ENCODE data around the gene CPNE2.

Gene CPNE2

GRCh38 chr16:57111420-57111819, 19.0 kb downstream of the CPNE2 start:
- Histone ChIP-seq H2BK5ac (ENCODE audit: low read length) (no peak overlapping the region), H4K91ac (ENCODE audit: low read depth, low read length, poor library complexity) (no peak overlapping the region), H3K23ac (ENCODE audit: low read depth, low read length, poor library complexity) (no peak overlapping the region), H2BK12ac (ENCODE audit: low read length) (no peak overlapping the region), H3K9ac (ENCODE audit: low read depth, low read length, poor library complexity) (no peak overlapping the region), H3K79me1 (ENCODE audit: low read depth, low read length) (no peaks in the 10 kb centered on the region), H3K4me3 (ENCODE audit: low read length in 2 of 2) (no peak overlapping the region), H2AFZ (ENCODE audit: low read length) (no peak overlapping the region), H2BK120ac (ENCODE audit: low read depth, low read length) (no peak overlapping the region), H4K8ac (ENCODE audit: low read depth, low read length) (no peak overlapping the region), H3K4ac (ENCODE audit: low read length) (no peak overlapping the region), H3K14ac (ENCODE audit: low read length) (no peak overlapping the region), H2AK5ac (ENCODE audit: low read depth, low read length) (no peak overlapping the region), H3K27ac (replicated peaks; ENCODE audit: low read length) (no peak overlapping the region), H3K18ac (ENCODE audit: low read length) (no peak overlapping the region), H3K4me1 (ENCODE audit: control insufficient read depth in 2 of 2, insufficient read depth in 1 of 2, low read depth in 1 of 2, low read length in 2 of 2) (peaks cover 22 to 28% of the 10 kb centered on the region in 2 donors), H3K36me3 (replicated peaks in 1 of 2; ENCODE audit: control insufficient read depth in 2 of 2, insufficient read depth in 2 of 2, low read length in 2 of 2) (peaks cover 0 to 24% of the 10 kb centered on the region in 2 donors), H3K4me2 (ENCODE audit: insufficient read depth, low read length, poor library complexity, severe bottlenecking) (no peak overlapping the region), H3K27me3 (ENCODE audit: control insufficient read depth in 3 of 3, insufficient read depth in 3 of 3, low read depth in 1 of 3, low read length in 3 of 3) (no peaks in the 10 kb centered on the region), H2BK15ac (ENCODE audit: low read length) (no peak overlapping the region), H3K9me3 (replicated peaks in 1 of 2; ENCODE audit: control insufficient read depth in 2 of 2, insufficient read depth in 1 of 2, low read depth in 1 of 2, low read length in 2 of 2) (no peaks in the 10 kb centered on the region)
- no CpG with 5 or more reads among the region's 2 CpGs for WGBS, 2 donors (ENCODE audit: extremely low coverage in 2 of 2, insufficient read length in 2 of 2, insufficient replicate concordance in 1 of 2)
- DNase-seq (ENCODE audit: low spot score): no peak

GRCh38 chr16:57112403-57113041, 20.1 kb downstream of the CPNE2 start:
- H3K4me2 ChIP-seq (ENCODE audit: insufficient read depth, low read length, poor library complexity, severe bottlenecking): no peak overlapping the region
- no peak overlapping the region for H2BK120ac ChIP-seq (ENCODE audit: low read depth, low read length)
- H3K27ac ChIP-seq (replicated peaks; ENCODE audit: low read length): no peak overlapping the region
- H3K4me1 ChIP-seq (ENCODE audit: control insufficient read depth in 2 of 2, insufficient read depth in 1 of 2, low read depth in 1 of 2, low read length in 2 of 2): peaks cover 20 to 29% of the 10 kb centered on the region in 2 donors
- H3K14ac ChIP-seq (ENCODE audit: low read length): no peak overlapping the region
- H3K79me1 ChIP-seq (ENCODE audit: low read depth, low read length): no peaks in the 10 kb centered on the region
- no peaks in the 10 kb centered on the region for H3K27me3 ChIP-seq (ENCODE audit: control insufficient read depth in 3 of 3, insufficient read depth in 3 of 3, low read depth in 1 of 3, low read length in 3 of 3)
- H2AK5ac ChIP-seq (ENCODE audit: low read depth, low read length): peak overlapping the region; percentile 32
- no CpG with 5 or more reads among the region's 10 CpGs for WGBS, 2 donors (ENCODE audit: extremely low coverage in 2 of 2, insufficient read length in 2 of 2, insufficient replicate concordance in 1 of 2)
- no peak overlapping the region for H3K23ac ChIP-seq (ENCODE audit: low read depth, low read length, poor library complexity)
- H4K91ac ChIP-seq (ENCODE audit: low read depth, low read length, poor library complexity): no peak overlapping the region
- H2BK15ac ChIP-seq (ENCODE audit: low read length): peak overlapping the region; percentile 65
- no peak for DNase-seq (ENCODE audit: low spot score)
- H2BK12ac ChIP-seq (ENCODE audit: low read length): no peak overlapping the region
- H2AFZ ChIP-seq (ENCODE audit: low read length): no peak overlapping the region
- H3K4ac ChIP-seq (ENCODE audit: low read length): no peak overlapping the region
- peak overlapping the region; percentile 77 for H3K18ac ChIP-seq (ENCODE audit: low read length)
- no peak overlapping the region for H3K4me3 ChIP-seq (ENCODE audit: low read length in 2 of 2)
- no peak overlapping the region for H3K9ac ChIP-seq (ENCODE audit: low read depth, low read length, poor library complexity)
- peaks cover 0 to 35% of the 10 kb centered on the region in 2 donors for H3K36me3 ChIP-seq (replicated peaks in 1 of 2; ENCODE audit: control insufficient read depth in 2 of 2, insufficient read depth in 2 of 2, low read length in 2 of 2)
- H2BK5ac ChIP-seq (ENCODE audit: low read length): no peak overlapping the region
- H3K9me3 ChIP-seq (replicated peaks in 1 of 2; ENCODE audit: control insufficient read depth in 2 of 2, insufficient read depth in 1 of 2, low read depth in 1 of 2, low read length in 2 of 2): no peaks in the 10 kb centered on the region
- no peak overlapping the region for H4K8ac ChIP-seq (ENCODE audit: low read depth, low read length)

GRCh38 chr16:57113042-57113453, 20.7 kb downstream of the CPNE2 start:
- peak overlapping the region; percentile 42 for H2AK5ac ChIP-seq (ENCODE audit: low read depth, low read length)
- no peaks in the 10 kb centered on the region for H3K27me3 ChIP-seq (ENCODE audit: control insufficient read depth in 3 of 3, insufficient read depth in 3 of 3, low read depth in 1 of 3, low read length in 3 of 3)
- H3K23ac ChIP-seq (ENCODE audit: low read depth, low read length, poor library complexity): no peak overlapping the region
- no peak overlapping the region for H4K91ac ChIP-seq (ENCODE audit: low read depth, low read length, poor library complexity)
- H2BK120ac ChIP-seq (ENCODE audit: low read depth, low read length): no peak overlapping the region
- no CpG with 5 or more reads among the region's 14 CpGs for WGBS, 2 donors (ENCODE audit: extremely low coverage in 2 of 2, insufficient read length in 2 of 2, insufficient replicate concordance in 1 of 2)
- H3K4me2 ChIP-seq (ENCODE audit: insufficient read depth, low read length, poor library complexity, severe bottlenecking): no peak overlapping the region
- peaks cover 0 to 41% of the 10 kb centered on the region in 2 donors for H3K36me3 ChIP-seq (replicated peaks in 1 of 2; ENCODE audit: control insufficient read depth in 2 of 2, insufficient read depth in 2 of 2, low read length in 2 of 2)
- H3K27ac ChIP-seq (replicated peaks; ENCODE audit: low read length): no peak overlapping the region
- no peak overlapping the region for H3K9ac ChIP-seq (ENCODE audit: low read depth, low read length, poor library complexity)
- no peak overlapping the region for H3K4ac ChIP-seq (ENCODE audit: low read length)
- peak overlapping the region; percentile 49 for H3K18ac ChIP-seq (ENCODE audit: low read length)
- peaks cover 20 to 29% of the 10 kb centered on the region in 2 donors for H3K4me1 ChIP-seq (ENCODE audit: control insufficient read depth in 2 of 2, insufficient read depth in 1 of 2, low read depth in 1 of 2, low read length in 2 of 2)
- H3K79me1 ChIP-seq (ENCODE audit: low read depth, low read length): no peaks in the 10 kb centered on the region
- no peak overlapping the region for H3K4me3 ChIP-seq (ENCODE audit: low read length in 2 of 2)
- H2AFZ ChIP-seq (ENCODE audit: low read length): no peak overlapping the region
- no peak overlapping the region for H2BK5ac ChIP-seq (ENCODE audit: low read length)
- peak overlapping the region; percentile 2 for H2BK12ac ChIP-seq (ENCODE audit: low read length)
- H2BK15ac ChIP-seq (ENCODE audit: low read length): peak overlapping the region; percentile 22
- DNase-seq (ENCODE audit: low spot score): no peak
- no peak overlapping the region for H3K14ac ChIP-seq (ENCODE audit: low read length)
- no peaks in the 10 kb centered on the region for H3K9me3 ChIP-seq (replicated peaks in 1 of 2; ENCODE audit: control insufficient read depth in 2 of 2, insufficient read depth in 1 of 2, low read depth in 1 of 2, low read length in 2 of 2)
- no peak overlapping the region for H4K8ac ChIP-seq (ENCODE audit: low read depth, low read length)

GRCh38 chr16:57113664-57114063, 21.3 kb downstream of the CPNE2 start:
- WGBS, 2 donors (ENCODE audit: extremely low coverage in 2 of 2, insufficient read length in 2 of 2, insufficient replicate concordance in 1 of 2): no CpG with 5 or more reads among the region's 5 CpGs
- no peak overlapping the region for H3K4me3 ChIP-seq (ENCODE audit: low read length in 2 of 2)
- H4K91ac ChIP-seq (ENCODE audit: low read depth, low read length, poor library complexity): no peak overlapping the region
- no peak overlapping the region for H3K23ac ChIP-seq (ENCODE audit: low read depth, low read length, poor library complexity)
- no peaks in the 10 kb centered on the region for H3K9me3 ChIP-seq (replicated peaks in 1 of 2; ENCODE audit: control insufficient read depth in 2 of 2, insufficient read depth in 1 of 2, low read depth in 1 of 2, low read length in 2 of 2)
- H2BK15ac ChIP-seq (ENCODE audit: low read length): peak overlapping the region; percentile 22
- no peak overlapping the region for H3K9ac ChIP-seq (ENCODE audit: low read depth, low read length, poor library complexity)
- H2BK12ac ChIP-seq (ENCODE audit: low read length): no peak overlapping the region
- H3K79me1 ChIP-seq (ENCODE audit: low read depth, low read length): no peaks in the 10 kb centered on the region
- H3K4me1 ChIP-seq (ENCODE audit: control insufficient read depth in 2 of 2, insufficient read depth in 1 of 2, low read depth in 1 of 2, low read length in 2 of 2): peaks cover 20 to 29% of the 10 kb centered on the region in 2 donors
- H2BK120ac ChIP-seq (ENCODE audit: low read depth, low read length): no peak overlapping the region
- H3K27ac ChIP-seq (replicated peaks; ENCODE audit: low read length): no peak overlapping the region
- H4K8ac ChIP-seq (ENCODE audit: low read depth, low read length): no peak overlapping the region
- H2AFZ ChIP-seq (ENCODE audit: low read length): no peak overlapping the region
- DNase-seq (ENCODE audit: low spot score): no peak
- no peaks in the 10 kb centered on the region for H3K27me3 ChIP-seq (ENCODE audit: control insufficient read depth in 3 of 3, insufficient read depth in 3 of 3, low read depth in 1 of 3, low read length in 3 of 3)
- H3K4ac ChIP-seq (ENCODE audit: low read length): no peak overlapping the region
- no peak overlapping the region for H3K14ac ChIP-seq (ENCODE audit: low read length)
- peaks cover 0 to 44% of the 10 kb centered on the region in 2 donors for H3K36me3 ChIP-seq (replicated peaks in 1 of 2; ENCODE audit: control insufficient read depth in 2 of 2, insufficient read depth in 2 of 2, low read length in 2 of 2)
- H3K18ac ChIP-seq (ENCODE audit: low read length): no peak overlapping the region
- no peak overlapping the region for H3K4me2 ChIP-seq (ENCODE audit: insufficient read depth, low read length, poor library complexity, severe bottlenecking)
- peak overlapping the region; percentile 42 for H2AK5ac ChIP-seq (ENCODE audit: low read depth, low read length)
- H2BK5ac ChIP-seq (ENCODE audit: low read length): no peak overlapping the region

Data from neuronal stem cell (in vitro differentiated cells).